SH-SY5Y (cell line): ENCODE results near the gene SOCS1.

Source experiments
- GATA2 ChIP-seq: IDR thresholded peaks from 2 replicates; pipeline ENCODE4 v1.6.1; 2011; ENCODE audit warnings: mild to moderate bottlenecking, low read depth, low read length
- GATA3 ChIP-seq: IDR thresholded peaks from 2 replicates; pipeline ENCODE4 v1.6.1; 2011; ENCODE audit warnings: low read depth, mild to moderate bottlenecking, low read length, moderate library complexity

DNA sequence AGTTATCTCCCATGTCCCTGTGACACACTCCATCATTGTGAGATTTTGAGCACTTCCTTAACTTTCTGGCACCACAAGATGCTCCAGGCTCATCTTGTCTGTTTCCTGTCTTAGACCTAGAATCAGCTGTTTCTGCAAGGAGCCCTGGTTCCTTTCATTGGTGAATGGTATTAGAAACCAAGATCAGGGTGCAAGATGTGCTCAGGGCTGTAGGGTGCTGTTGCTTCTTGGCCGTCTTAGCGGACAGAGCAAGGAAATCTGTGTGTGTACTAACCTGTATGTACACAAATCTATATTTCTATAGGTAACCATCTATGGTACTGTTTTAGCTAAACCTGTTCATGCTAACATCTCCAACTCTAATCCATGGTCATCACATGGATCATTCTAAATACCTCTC, 33.2 kb upstream of the SOCS1 start:
- TF ChIP-seq GATA2: no peak
- TF ChIP-seq GATA3: no peak
